Forelimb muscle (tissue), 1 donor: Measurements from ENCODE around the gene NSFL1C. TPM values are rescaled to one million over a fixed set of nuclear protein-coding genes. Genes with fewer than 3 reads are reported as not detected.

ENCODE experiments used
- polyA plus RNA-seq: library from polyadenylated mRNA; unstranded; fragments of 120-200 nt; gene quantifications from one replicate; pipeline ENCODE4 v1.2.1, GENCODE V29; 2013; ENCODE audit not compliant: insufficient read length

NSFL1C gene
- polyA plus RNA-seq, 1 donor: 67.3 TPM

Other genes starting within 250 kb of the NSFL1C start
- gene RAD21L1, start 240.8 kb downstream of the NSFL1C start, polyA plus RNA-seq: not detected
- gene SNPH, start 200.6 kb downstream of the NSFL1C start, polyA plus RNA-seq: 9.0 TPM
- gene SDCBP2, start 137.7 kb downstream of the NSFL1C start, polyA plus RNA-seq: 1.5 TPM
- gene FKBP1A, start 73.8 kb downstream of the NSFL1C start, polyA plus RNA-seq: 240 TPM
- gene SIRPB2, start 24.6 kb upstream of the NSFL1C start, polyA plus RNA-seq: 1.6 TPM
- not detected for gene SIRPD, start 90.9 kb upstream of the NSFL1C start, polyA plus RNA-seq
- gene SIRPB1, start 153.2 kb upstream of the NSFL1C start, polyA plus RNA-seq: 1.7 TPM
- not detected for gene SIRPG, start 190.9 kb upstream of the NSFL1C start, polyA plus RNA-seq